ENCODE data around the gene MESD.

Gene MESD

GRCh38 chr15:80991421-80991820 lies 1.8 kb upstream of the MESD start:
- DNase-seq (ENCODE audit: low read depth), result peak; percentile 55

GRCh38 chr15:80990955-80991354 lies 1.3 kb upstream of the MESD start:
- DNase-seq (ENCODE audit: low read depth), result no peak

GRCh38 chr15:80989081-80989517 lies 520 bp downstream of the MESD start:
- DNase-seq (ENCODE audit: low read depth), result no peak

- DNase-seq (ENCODE audit: low read depth), result peak; percentile 12
Observed at GRCh38 chr15:80988148-80988796, 1.3 kb downstream of the MESD start.

- DNase-seq (ENCODE audit: low read depth), result no peak
Observed at GRCh38 chr15:80986487-80986886, 3.1 kb downstream of the MESD start.

- DNase-seq (ENCODE audit: low read depth), result no peak
Observed at GRCh38 chr15:80985981-80986380, 3.6 kb downstream of the MESD start.

GRCh38 chr15:80984856-80985255 lies 4.8 kb downstream of the MESD start:
- peak; percentile 70 for DNase-seq (ENCODE audit: low read depth)

- DNase-seq (ENCODE audit: low read depth), result no peak
Observed at GRCh38 chr15:80982839-80983238, 6.8 kb downstream of the MESD start.

GRCh38 chr15:80982205-80982604 lies 7.4 kb downstream of the MESD start:
- no peak for DNase-seq (ENCODE audit: low read depth)

- DNase-seq (ENCODE audit: low read depth), result no peak
Observed at GRCh38 chr15:80979538-80980200, 9.9 kb downstream of the MESD start.

- DNase-seq (ENCODE audit: low read depth), result peak; percentile 62
Observed at GRCh38 chr15:80978685-80979329, 10.8 kb downstream of the MESD start.

- DNase-seq (ENCODE audit: low read depth), result peak; percentile 63
Observed at GRCh38 chr15:80977627-80978036, 12.0 kb downstream of the MESD start.

- no peak for DNase-seq (ENCODE audit: low read depth)
Observed at GRCh38 chr15:80976851-80977250, 12.8 kb downstream of the MESD start.

GRCh38 chr15:80974914-80975313 lies 14.7 kb downstream of the MESD start:
- DNase-seq (ENCODE audit: low read depth), result no peak

- DNase-seq (ENCODE audit: low read depth), result no peak
Observed at GRCh38 chr15:80972276-80972675, 17.3 kb downstream of the MESD start.

- no peak for DNase-seq (ENCODE audit: low read depth)
Observed at GRCh38 chr15:80971143-80971542, 18.5 kb downstream of the MESD start.

- no peak for DNase-seq (ENCODE audit: low read depth)
Observed at GRCh38 chr15:80970658-80971057, 19.0 kb downstream of the MESD start.

- DNase-seq (ENCODE audit: low read depth), result peak; percentile 46
Observed at GRCh38 chr15:80970018-80970657, 19.5 kb downstream of the MESD start.

GRCh38 chr15:80969316-80969715 lies 20.3 kb downstream of the MESD start:
- DNase-seq (ENCODE audit: low read depth), result no peak

GRCh38 chr15:80967991-80968510 lies 21.6 kb downstream of the MESD start:
- no peak for DNase-seq (ENCODE audit: low read depth)

GRCh38 chr15:80967451-80967850 lies 22.2 kb downstream of the MESD start:
- peak; percentile 79 for DNase-seq (ENCODE audit: low read depth)

GRCh38 chr15:80966431-80967197 lies 23.0 kb downstream of the MESD start:
- DNase-seq (ENCODE audit: low read depth), result no peak
